PFSK-1 (cell line): ENCODE measurements around the gene GSTO2.

Experiments used
- FOXP2 ChIP-seq: optimal IDR thresholded peaks from 2 replicates; pipeline ENCODE3; 2011; ENCODE audit warnings: borderline replicate concordance, control low read depth, inconsistent platforms; ENCODE audit not compliant: insufficient read depth; ENCODE audit errors: extremely low read length, extremely low read depth
- POLR2AphosphoS5 ChIP-seq: IDR thresholded peaks from 2 replicates; pipeline ENCODE4 v1.6.1; 2012; ENCODE audit warnings: low read depth, mild to moderate bottlenecking, control low read depth, low read length, moderate library complexity
- REST ChIP-seq, 2 experiments: IDR thresholded peaks; 2 replicates each; pipeline versions ENCODE4 v1.6.1 to v1.8.0; 2011 to 2012; ENCODE audit warnings: low read depth in 2 of 2, low read length in 2 of 2, control low read depth in 1 of 2, inconsistent platforms in 1 of 2, mild to moderate bottlenecking in 1 of 2, moderate library complexity in 1 of 2; ENCODE audit not compliant: insufficient read depth in 1 of 2
- SIN3A ChIP-seq: IDR thresholded peaks from 2 replicates; pipeline ENCODE4 v1.6.1; 2012; ENCODE audit warnings: mild to moderate bottlenecking, low read length, moderate library complexity, borderline replicate concordance; ENCODE audit not compliant: insufficient read depth
- TAF1 ChIP-seq: IDR thresholded peaks from 2 replicates; pipeline ENCODE4 v1.6.1; 2012; ENCODE audit warnings: low read length, control low read depth, borderline replicate concordance; ENCODE audit not compliant: insufficient read depth

Gene GSTO2

GRCh38 chr10:104324221-104324686 lies 55.3 kb downstream of the GSTO2 start:
- TF ChIP-seq REST (IDR thresholded peaks at IDR 0.05; ENCODE audit: insufficient read depth in 1 of 2, low read depth in 2 of 2, low read length in 2 of 2), result no peak
- TF ChIP-seq POLR2AphosphoS5, result no peak
- peak; percentile 17 for TF ChIP-seq FOXP2

DNA sequence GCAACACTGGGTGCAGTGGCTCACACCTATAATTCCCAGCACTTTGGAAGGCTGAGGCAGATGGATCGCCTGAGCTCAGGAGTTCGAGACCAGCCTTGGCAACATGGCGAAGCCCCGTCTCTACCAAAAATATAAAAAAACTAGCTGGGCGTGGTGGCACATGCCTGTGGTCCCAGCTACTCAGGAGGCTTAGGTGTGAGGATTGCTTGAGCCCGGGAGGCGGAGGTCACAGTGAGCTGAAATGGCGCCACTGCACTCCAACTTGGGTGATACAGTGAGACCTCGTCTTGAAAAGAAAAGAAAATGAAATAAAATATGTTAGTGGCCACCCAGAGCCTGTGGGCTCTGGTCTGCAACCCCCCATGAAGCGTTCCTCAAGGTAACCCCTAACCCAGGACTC lies 55.9 kb downstream of the GSTO2 start:
- TF ChIP-seq SIN3A, result no peak
- TF ChIP-seq POLR2AphosphoS5, result no peak
- no peak for TF ChIP-seq FOXP2
- no peak for TF ChIP-seq REST (IDR thresholded peaks at IDR 0.05; ENCODE audit: insufficient read depth in 1 of 2, low read depth in 2 of 2, low read length in 2 of 2)
- no peak for TF ChIP-seq TAF1

DNA sequence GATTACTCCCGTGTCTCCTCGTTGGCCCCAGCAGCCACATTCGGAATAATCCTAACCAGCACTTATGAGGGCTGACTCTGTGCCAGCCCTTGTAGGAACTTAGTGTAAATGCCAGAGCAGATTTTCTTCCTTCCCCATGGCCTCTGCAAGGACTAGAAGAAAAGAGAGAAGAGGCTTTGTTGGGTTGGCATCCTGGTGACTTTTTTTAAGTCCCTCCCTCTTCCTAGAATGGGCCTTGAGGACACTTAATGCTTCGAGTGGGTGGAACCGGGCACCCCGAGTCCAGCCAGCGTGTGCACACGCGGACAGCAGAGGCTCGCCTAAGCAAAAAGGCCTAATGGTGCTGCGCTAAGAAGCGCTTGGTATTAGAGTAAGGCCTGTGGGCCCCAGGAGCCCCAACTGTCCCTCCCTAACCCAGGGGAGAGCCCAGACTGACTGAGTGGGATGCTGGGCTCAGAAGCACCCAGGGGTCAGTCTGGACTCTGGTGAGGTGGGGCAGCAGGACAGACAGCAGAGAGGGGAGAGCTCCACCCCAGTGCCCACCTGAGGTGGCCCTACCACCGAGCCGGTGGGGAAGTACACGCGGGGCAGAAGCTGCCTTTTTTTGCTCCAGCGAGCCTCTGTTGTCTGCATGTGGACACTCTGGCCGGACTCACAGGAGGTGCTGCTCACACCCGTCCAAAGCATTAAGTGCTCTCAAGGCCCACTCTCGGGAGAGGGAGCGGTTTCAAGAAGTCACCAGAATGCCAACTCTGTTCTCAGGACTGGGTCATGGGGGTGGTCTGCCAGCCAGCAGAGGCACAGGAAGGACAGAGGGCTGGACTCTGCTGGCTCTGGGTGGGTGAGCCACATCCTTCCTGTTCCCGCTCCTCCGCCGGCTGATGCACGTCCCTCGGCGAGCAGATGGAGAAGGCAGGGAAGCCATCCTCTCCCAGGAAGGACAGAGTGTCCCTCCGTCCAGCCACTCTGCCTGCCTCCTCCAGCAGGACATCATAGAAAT lies 56.8 kb downstream of the GSTO2 start:
- TF ChIP-seq TAF1 (no peak), FOXP2 (peak; percentile 33)

DNA sequence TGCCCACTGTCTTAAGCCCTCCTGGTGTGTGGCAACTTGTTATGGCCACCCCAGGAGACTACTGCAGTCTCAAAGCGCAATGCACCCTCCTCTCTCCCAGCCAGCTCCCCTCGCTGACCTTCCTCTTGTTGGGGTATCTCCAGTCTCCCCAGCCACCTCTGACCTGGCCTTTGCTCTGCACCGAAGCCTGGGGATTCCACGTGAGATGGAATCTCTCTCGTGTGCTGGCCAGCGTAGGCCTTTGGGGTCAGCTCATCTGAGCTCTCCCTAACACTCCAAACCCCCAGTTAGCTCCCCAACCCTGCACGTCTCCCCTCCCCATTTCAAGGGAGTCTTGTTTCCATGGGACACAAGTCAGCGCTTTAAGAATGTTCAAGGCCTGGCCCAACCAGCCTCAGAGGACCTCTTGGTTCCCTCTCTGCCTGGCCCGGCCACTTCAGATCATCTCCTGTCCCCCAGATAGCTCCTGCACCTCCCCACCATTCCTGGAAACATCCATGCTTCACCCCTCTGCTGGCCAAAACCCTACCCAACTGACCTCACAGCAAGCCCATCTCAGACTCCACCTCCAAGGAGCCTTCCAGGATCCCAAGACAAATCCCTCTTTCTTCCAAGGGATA lies 58.1 kb downstream of the GSTO2 start:
- TF ChIP-seq REST (IDR thresholded peaks at IDR 0.05; ENCODE audit: insufficient read depth in 1 of 2, low read depth in 2 of 2, low read length in 2 of 2) (no peak), SIN3A (no peak), FOXP2 (no peak), POLR2AphosphoS5 (no peak), TAF1 (no peak)

DNA sequence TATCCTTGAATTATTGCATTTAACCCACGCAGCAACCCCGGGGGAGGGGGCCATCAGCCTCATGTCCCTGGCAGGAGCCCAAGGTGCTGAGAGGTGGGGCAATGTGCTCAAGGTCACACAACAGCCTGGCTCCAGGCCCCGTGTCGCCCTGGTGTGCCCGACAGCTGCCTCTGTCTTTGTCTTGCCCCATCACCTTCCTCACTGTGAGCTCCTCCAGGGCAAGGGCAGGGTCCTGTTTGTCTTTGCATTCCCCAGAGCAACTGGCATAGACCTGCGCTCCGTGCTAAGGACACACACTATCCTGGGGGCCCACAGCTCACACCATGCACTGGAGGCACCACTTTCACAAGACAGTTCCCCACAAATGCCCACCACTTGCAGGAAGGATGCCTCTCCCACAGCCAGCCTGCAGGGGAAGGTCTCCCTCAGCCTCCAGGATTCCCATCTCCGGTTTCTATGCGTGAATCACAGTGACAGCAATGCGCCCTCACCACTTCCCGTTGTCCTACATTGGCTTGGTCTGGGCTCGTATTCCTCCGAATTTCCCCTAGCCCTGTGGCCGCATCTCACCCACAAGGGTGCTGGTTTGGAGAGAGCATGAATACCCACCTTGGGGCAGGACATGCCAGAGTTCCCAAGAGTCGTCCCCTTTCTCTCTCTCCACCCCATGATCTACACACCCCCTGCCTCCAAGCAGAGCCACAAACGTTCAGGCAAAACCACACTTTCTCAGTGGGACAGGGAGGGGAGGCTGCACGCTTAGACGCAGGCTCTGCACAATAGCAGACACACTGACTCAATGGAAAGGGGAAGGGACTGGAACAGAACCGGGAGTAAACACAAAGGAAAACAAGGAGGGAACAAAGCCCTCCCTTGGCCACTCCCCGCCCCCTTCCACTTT lies 59.0 kb downstream of the GSTO2 start:
- TF ChIP-seq FOXP2 (peak; percentile 64), POLR2AphosphoS5 (no peak), REST (IDR thresholded peaks at IDR 0.05; ENCODE audit: insufficient read depth in 1 of 2, low read depth in 2 of 2, low read length in 2 of 2) (0 out of 4 replicates have a peak, but pooled peaks of 1 of the 2 experiments have one; percentile 6)
